GM19351 (cell line): Measurements from ENCODE around the gene FNDC3A.
"Not testable (repeated sequence)": the region's sequence is repeated elsewhere in the genome, so short reads cannot be mapped to it uniquely, and the experiment has no call there.

Source experiments
- ATAC-seq: cut with Tn5 transposase; IDR thresholded peaks from one replicate; pipeline ENCODE4 v1.9.1; 2021; ENCODE audit warnings: mild to moderate bottlenecking, moderate library complexity; ENCODE audit not compliant: unreplicated experiment

FNDC3A gene

GRCh38 chr13:49125964-49126524 lies 150.3 kb downstream of the FNDC3A start:
- ATAC-seq: no peak

- ATAC-seq: no peak
Observed at GRCh38 chr13:49132479-49133002, 156.8 kb downstream of the FNDC3A start.

- no peak for ATAC-seq
Observed at GRCh38 chr13:49134305-49134704, 158.6 kb downstream of the FNDC3A start.

- ATAC-seq: not testable (repeated sequence)
Observed at GRCh38 chr13:49137138-49137643, 161.5 kb downstream of the FNDC3A start.

- no peak for ATAC-seq
Observed at GRCh38 chr13:49140910-49141611, 165.3 kb downstream of the FNDC3A start.

GRCh38 chr13:49146950-49147355 lies 171.2 kb downstream of the FNDC3A start:
- no peak for ATAC-seq

- ATAC-seq: no peak
Observed at GRCh38 chr13:49148405-49148804, 172.7 kb downstream of the FNDC3A start.

GRCh38 chr13:49157955-49158584 lies 182.4 kb downstream of the FNDC3A start:
- not testable (repeated sequence) for ATAC-seq

GRCh38 chr13:49163162-49163561 lies 187.4 kb downstream of the FNDC3A start:
- ATAC-seq: not testable (repeated sequence)

GRCh38 chr13:49164712-49165111 lies 189.0 kb downstream of the FNDC3A start:
- no peak for ATAC-seq

GRCh38 chr13:49165798-49166752 lies 190.4 kb downstream of the FNDC3A start:
- ATAC-seq: no peak

GRCh38 chr13:49171359-49171758 lies 195.6 kb downstream of the FNDC3A start:
- ATAC-seq: no peak

GRCh38 chr13:49183672-49184325 lies 208.1 kb downstream of the FNDC3A start:
- ATAC-seq: no peak

- no peak for ATAC-seq
Observed at GRCh38 chr13:49184621-49185020, 208.9 kb downstream of the FNDC3A start.

- ATAC-seq: no peak
Observed at GRCh38 chr13:49185264-49185663, 209.6 kb downstream of the FNDC3A start.

- no peak for ATAC-seq
Observed at GRCh38 chr13:49190901-49191300, 215.2 kb downstream of the FNDC3A start.

- ATAC-seq: no peak
Observed at GRCh38 chr13:49206641-49207040, 230.9 kb downstream of the FNDC3A start.

GRCh38 chr13:49208619-49209018 lies 232.9 kb downstream of the FNDC3A start:
- ATAC-seq: no peak

- ATAC-seq: no peak
Observed at GRCh38 chr13:49210114-49210513, 234.4 kb downstream of the FNDC3A start.

GRCh38 chr13:49210669-49211068 lies 235.0 kb downstream of the FNDC3A start:
- no peak for ATAC-seq
